Chondrocyte (in vitro differentiated cells): Measurements from ENCODE around the gene CNTNAP5. TPM values are rescaled to one million over a fixed set of nuclear protein-coding genes. Genes with fewer than 3 reads are reported as not detected.

Experiments
- DNase-seq: peaks from one replicate; pipeline ENCODE4 v3.0.0; 2021; ENCODE audit warnings: mixed read lengths, low spot score
- H3K27ac Mint-ChIP-seq: one replicate; pipeline ENCODE4 v1.8.0; 2021; ENCODE audit warnings: mild to moderate bottlenecking, moderate library complexity, mixed read lengths; ENCODE audit not compliant: unreplicated experiment
- H3K27me3 Mint-ChIP-seq: 2 replicates; pipeline ENCODE4 v1.8.0; 2021; ENCODE audit warnings: low read depth, mixed read lengths
- H3K36me3 Mint-ChIP-seq: 2 replicates; pipeline ENCODE4 v1.8.0; 2021; ENCODE audit warnings: low read depth, mixed read lengths
- H3K4me1 Mint-ChIP-seq: 2 replicates; pipeline ENCODE4 v1.8.0; 2021; ENCODE audit warnings: low read depth, mild to moderate bottlenecking, mixed read lengths
- H3K4me3 Mint-ChIP-seq: one replicate; pipeline ENCODE4 v1.8.0; 2021; ENCODE audit warnings: mild to moderate bottlenecking, moderate library complexity, mixed read lengths; ENCODE audit not compliant: unreplicated experiment
- H3K9me3 Mint-ChIP-seq: 2 replicates; pipeline ENCODE4 v1.8.0; 2021; ENCODE audit warnings: low read depth, mixed read lengths
- total RNA-seq: library from RNA; stranded (reverse); gene quantifications from 3 replicates; pipeline ENCODE4 v1.2.1, GENCODE V29; 2021
- TF ChIP-seq, protein P1 (sequence below): fragments of 200-600 bp; sonication (generic); IDR thresholded peaks from 2 replicates; pipeline ENCODE4 v1.5.0; 2021; ENCODE audit warnings: antibody characterized with exemption, mild to moderate bottlenecking, moderate library complexity

The CNTNAP5 gene
- total RNA-seq, 1 donor from 2014 or later, result not detected

GRCh38 chr2:124540805-124541204 is 515.7 kb downstream of the CNTNAP5 start:
- Mint-ChIP-seq H3K27me3 (no peaks in the 10 kb centered on the region), H3K27ac (no peak overlapping the region), H3K36me3 (no peaks in the 10 kb centered on the region), H3K4me1 (no peaks in the 10 kb centered on the region), H3K4me3 (no peak overlapping the region), H3K9me3 (peaks cover 12% of the 10 kb centered on the region)
- no peak for DNase-seq
- TF ChIP-seq, protein P1, sequence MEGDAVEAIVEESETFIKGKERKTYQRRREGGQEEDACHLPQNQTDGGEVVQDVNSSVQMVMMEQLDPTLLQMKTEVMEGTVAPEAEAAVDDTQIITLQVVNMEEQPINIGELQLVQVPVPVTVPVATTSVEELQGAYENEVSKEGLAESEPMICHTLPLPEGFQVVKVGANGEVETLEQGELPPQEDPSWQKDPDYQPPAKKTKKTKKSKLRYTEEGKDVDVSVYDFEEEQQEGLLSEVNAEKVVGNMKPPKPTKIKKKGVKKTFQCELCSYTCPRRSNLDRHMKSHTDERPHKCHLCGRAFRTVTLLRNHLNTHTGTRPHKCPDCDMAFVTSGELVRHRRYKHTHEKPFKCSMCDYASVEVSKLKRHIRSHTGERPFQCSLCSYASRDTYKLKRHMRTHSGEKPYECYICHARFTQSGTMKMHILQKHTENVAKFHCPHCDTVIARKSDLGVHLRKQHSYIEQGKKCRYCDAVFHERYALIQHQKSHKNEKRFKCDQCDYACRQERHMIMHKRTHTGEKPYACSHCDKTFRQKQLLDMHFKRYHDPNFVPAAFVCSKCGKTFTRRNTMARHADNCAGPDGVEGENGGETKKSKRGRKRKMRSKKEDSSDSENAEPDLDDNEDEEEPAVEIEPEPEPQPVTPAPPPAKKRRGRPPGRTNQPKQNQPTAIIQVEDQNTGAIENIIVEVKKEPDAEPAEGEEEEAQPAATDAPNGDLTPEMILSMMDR, result no peak

GRCh38 chr2:124542932-124543640 is 518.0 kb downstream of the CNTNAP5 start:
- H3K4me1 Mint-ChIP-seq, result no peaks in the 10 kb centered on the region
- no peak for DNase-seq
- H3K4me3 Mint-ChIP-seq, result no peak overlapping the region
- H3K27ac Mint-ChIP-seq, result no peak overlapping the region
- no peaks in the 10 kb centered on the region for H3K36me3 Mint-ChIP-seq
- H3K27me3 Mint-ChIP-seq, result no peaks in the 10 kb centered on the region
- H3K9me3 Mint-ChIP-seq, result peaks cover 10% of the 10 kb centered on the region
- TF ChIP-seq, protein P1, result no peak

- no peak overlapping the region for H3K4me3 Mint-ChIP-seq
- TF ChIP-seq, protein P1, result no peak
- no peaks in the 10 kb centered on the region for H3K36me3 Mint-ChIP-seq
- no peak for DNase-seq
- no peaks in the 10 kb centered on the region for H3K27me3 Mint-ChIP-seq
- no peak overlapping the region for H3K27ac Mint-ChIP-seq
- no peaks in the 10 kb centered on the region for H3K9me3 Mint-ChIP-seq
- no peaks in the 10 kb centered on the region for H3K4me1 Mint-ChIP-seq
Measured at GRCh38 chr2:124547700-124548099, 522.6 kb downstream of the CNTNAP5 start.

GRCh38 chr2:124558277-124558905 is 533.3 kb downstream of the CNTNAP5 start:
- DNase-seq, result no peak
- Mint-ChIP-seq H3K4me1 (no peaks in the 10 kb centered on the region), H3K27me3 (no peaks in the 10 kb centered on the region), H3K36me3 (no peaks in the 10 kb centered on the region), H3K4me3 (no peak overlapping the region), H3K27ac (no peak overlapping the region), H3K9me3 (peaks cover 8% of the 10 kb centered on the region)
- TF ChIP-seq, protein P1, result no peak

- H3K4me3 Mint-ChIP-seq, result no peak overlapping the region
- H3K27ac Mint-ChIP-seq, result no peak overlapping the region
- DNase-seq, result no peak
- H3K9me3 Mint-ChIP-seq, result peaks cover 8% of the 10 kb centered on the region
- no peaks in the 10 kb centered on the region for H3K27me3 Mint-ChIP-seq
- no peaks in the 10 kb centered on the region for H3K4me1 Mint-ChIP-seq
- TF ChIP-seq, protein P1, result no peak
- no peaks in the 10 kb centered on the region for H3K36me3 Mint-ChIP-seq
Measured at GRCh38 chr2:124559236-124559635, 534.1 kb downstream of the CNTNAP5 start.
